Activated CD4-positive, CD25-positive, alpha-beta regulatory T cell treated with anti-CD3 and anti-CD28 coated beads, Interleukin-2, amount 50 U/mL, for 16 hours (primary cell): Measurements from ENCODE around the gene TP73.
"Not testable (repeated sequence)": the region's sequence is repeated elsewhere in the genome, so short reads cannot be mapped to it uniquely, and the experiment has no call there.

ENCODE experiments used
- DNase-seq: peaks from one replicate; pipeline ENCODE4 v3.0.0-alpha.2; 2020; ENCODE audit warnings: low read depth, low spot score

Gene TP73

DNA sequence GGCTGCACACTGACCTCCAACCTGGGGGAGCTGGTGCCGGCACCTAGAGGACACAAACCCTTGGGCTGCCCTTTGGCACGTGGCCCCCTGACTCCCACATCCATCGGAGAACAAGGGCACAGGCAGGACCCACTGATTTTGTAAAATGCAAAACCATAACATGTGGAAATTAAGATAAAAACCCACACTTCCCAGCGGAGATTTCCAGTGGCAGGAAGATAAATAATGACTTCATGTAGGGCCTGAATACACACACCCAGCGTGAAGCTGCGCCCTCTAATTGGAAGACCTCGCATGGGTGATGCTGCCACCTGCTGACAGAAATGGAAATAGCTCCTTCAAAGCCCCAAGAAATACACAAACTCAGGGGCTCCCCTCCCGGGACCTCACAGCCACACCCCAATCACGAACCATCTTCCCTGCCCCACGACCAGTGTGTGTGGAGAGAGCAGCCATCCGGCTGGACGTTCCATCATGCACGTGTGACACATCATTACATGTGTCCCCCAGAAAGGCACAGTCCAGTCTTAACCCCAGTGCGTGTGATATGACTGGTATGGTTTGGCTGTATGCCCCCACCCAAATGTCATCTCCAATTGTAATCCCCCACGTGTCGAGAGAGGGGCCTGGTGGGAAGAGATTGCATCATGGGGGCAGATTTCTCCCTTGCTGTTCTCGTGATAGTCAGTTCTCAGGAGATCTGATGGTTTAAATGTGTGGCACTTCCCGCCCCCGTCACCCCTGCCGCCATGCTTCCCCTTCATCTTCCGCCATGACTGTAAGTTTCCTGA is 33.2 kb upstream of the TP73 start:
- peak; percentile 68 for DNase-seq

DNA sequence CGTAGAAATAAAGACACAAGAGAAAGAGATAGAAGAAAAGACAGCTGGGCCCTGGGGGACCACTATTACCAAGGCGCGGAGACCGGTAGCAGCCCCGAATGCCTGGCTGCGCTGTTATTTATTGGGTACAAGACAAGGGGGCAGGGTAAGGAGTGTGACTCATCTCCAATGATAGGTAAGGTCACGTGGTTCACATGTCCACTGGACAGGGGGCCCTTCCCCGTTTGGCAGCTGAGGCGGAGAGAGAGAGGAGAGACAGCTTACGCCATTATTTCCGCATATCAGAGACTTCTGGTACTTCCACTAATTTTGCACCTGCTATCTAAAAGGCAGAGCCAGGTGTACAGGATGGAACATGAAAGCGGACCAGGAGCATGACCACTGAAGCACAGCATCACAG is 31.6 kb upstream of the TP73 start:
- no peak for DNase-seq

DNA sequence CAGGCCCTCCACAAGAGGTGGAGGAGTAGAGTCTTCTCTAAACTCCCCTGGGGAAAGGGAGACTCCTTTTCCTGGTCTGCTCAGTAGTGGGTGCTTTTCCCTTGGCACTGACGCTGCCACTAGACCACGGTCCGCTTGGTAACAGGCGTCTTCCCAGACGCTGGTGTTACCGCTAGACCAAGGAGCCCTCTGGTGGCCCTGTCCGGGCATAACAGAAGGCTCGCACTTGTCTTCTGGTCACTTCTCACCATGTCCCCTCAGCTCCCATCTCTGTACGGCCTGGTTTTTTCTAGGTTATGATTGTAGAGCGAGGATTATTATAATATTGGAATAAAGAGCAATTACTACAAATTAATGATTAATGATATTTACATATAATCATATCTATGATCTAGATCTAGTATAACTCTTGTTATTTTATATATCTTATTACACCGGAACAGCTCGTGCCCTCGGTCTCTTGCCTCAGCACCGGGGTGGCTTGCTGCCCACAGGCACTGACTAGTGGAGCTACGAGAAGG is 31.1 kb upstream of the TP73 start:
- DNase-seq, result not testable (repeated sequence)

DNA sequence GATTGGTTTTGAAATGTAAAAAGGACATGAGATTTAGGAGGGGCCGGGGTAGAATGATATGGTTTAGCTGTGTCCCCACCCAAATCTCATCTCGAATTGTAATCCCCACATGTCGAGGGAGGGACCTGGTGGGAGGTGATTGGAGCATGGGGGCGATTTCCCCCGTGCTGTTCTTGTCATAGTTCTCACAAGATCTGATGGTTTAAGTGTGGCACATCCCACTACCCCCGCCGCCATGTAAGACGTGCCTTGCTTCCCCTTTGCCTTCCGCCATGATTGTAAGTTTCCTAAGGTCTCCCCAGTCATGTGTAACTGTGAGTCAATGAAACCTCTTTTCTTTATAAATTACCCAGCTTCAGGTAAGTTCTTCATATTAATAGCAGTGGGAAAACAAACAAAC is 30.2 kb upstream of the TP73 start:
- DNase-seq, result not testable (repeated sequence)

DNA sequence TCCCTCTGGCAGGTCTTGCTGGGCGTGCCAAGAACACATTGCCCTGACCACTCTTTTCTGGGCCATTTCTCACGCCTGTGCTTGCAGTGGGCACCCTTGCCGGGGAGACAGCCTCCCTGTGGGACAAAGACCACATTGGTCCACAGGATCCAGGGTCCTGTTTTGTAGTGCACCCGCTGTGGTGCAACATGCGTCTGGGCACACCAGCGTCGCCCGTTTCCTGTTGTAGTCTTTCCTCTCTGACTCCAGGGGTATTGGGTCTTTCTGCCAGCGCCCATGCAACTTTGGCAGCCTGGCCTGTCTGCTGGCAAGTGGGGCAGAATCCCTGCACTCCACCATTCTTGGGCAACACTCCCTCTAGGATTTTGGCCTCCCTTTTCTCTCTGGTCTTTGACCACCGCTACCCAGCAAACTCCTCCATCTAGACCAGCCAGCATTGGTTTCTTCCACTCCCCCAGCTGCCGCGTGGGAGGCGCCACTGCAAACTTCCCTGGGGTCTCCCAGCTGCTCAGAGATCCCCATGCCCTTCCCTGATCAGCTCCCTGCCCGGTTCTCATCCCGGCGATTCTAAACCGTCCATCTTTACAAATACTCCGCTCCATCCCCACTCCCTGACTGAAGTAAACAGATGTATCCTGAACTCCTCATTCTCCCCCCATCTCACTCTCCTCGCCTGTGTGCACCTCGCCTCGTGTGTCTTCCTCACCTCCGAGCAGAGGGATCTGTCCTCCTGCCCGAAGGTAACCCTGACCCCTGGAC is 28.7 kb upstream of the TP73 start:
- no peak for DNase-seq

DNA sequence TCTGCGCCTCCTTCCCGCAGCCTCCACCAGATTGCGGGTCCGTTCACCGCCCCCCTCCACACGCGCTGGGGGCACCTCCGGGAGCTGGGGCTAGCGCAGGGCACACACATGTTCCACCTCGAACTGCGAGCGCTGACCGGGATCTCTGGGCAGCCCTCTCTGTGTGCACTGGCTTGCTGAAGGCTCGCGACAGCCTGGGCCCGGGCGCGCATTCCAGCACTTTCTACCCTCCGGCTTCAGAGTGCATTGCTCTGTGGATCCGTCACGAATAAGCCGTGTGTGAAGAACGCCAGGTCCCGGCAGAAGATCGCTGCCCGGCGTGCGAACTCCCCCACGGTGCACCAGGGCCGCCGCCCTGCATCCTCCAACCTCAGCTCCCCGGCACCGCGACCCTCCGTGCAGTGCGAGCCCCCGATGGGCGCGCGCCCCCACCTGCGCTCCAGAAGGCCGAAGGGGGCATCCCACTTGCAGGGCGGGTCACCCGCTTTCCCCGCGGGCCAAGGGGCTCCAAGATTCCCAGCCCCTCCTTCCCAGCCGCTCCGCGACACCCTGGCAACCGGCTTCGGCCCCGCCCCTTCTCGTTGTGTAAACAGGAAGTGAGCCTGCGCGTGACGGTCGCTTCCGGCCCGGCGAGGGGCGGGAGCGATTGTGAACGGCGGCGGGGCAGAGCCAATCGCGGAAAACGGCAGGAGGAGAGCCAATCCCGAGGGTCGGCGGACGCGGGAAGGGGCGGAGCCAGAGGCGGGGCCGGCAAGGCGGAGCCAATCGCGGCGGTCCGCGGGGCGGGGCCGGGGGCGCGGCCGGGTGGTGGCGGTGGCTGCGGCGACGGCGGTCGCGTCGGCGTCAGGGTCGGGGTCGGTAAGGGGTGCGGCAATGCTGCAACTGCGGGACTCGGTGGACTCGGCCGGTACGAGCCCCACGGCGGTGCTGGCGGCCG is 27.8 kb upstream of the TP73 start, which contains the start of gene TPRG1L:
TPRG1L (plus strand) TSS at position 816 of the 937 bp plus-strand sequence; CDS start at position 874, 58 bp downstream.
- DNase-seq, result peak; percentile 99

DNA sequence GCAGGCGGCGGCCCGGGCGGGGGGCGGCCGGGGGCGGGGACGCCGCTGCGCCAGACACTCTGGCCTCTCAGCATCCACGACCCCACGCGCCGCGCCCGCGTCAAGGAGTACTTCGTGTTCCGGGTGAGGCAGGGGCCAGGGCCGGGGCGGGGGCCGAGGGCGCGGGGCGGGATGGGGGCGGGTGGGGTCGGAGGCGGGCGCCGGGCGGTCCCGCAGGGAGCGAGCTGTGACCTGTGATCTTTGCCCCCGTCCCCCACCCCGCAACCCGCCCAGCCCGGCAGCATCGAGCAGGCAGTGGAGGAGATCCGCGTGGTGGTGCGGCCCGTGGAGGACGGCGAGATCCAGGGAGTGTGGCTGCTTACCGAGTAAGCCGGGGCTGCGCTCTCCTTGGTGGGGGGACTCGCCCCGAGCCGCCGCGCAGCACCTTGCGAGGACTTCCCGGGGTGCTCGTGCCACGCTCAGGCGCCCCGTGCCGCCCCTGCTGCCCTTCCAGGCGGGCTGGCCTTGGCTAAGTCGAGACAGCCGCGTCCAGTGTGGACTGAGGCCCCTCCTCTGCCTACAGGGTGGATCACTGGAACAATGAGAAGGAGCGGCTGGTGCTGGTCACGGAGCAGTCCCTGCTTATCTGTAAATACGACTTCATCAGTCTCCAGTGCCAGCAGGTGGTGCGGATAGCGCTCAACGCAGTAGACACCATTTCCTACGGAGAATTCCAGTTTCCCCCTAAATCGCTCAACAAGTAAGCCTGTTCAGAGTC is 27.0 kb upstream of the TP73 start:
- DNase-seq, result no peak

DNA sequence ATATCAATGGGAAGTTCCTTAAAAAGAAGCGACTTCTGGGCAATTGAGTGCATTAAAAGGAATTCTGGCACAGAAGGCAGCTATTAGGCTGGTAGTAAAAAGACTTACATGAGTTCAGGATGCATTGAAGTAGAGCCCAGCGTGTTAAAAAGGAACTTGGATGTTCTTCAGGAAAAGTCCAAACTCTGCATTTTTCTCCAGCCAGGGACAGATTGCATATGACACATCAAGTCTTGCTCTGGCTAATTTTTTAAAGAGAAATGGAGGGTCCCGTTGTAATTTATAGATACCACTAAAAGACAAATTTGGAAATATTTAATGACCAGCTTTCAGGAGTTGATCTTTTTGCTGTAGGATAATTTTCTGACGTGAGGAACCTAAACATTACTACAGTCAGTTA is 26.3 kb upstream of the TP73 start:
- no peak for DNase-seq

DNA sequence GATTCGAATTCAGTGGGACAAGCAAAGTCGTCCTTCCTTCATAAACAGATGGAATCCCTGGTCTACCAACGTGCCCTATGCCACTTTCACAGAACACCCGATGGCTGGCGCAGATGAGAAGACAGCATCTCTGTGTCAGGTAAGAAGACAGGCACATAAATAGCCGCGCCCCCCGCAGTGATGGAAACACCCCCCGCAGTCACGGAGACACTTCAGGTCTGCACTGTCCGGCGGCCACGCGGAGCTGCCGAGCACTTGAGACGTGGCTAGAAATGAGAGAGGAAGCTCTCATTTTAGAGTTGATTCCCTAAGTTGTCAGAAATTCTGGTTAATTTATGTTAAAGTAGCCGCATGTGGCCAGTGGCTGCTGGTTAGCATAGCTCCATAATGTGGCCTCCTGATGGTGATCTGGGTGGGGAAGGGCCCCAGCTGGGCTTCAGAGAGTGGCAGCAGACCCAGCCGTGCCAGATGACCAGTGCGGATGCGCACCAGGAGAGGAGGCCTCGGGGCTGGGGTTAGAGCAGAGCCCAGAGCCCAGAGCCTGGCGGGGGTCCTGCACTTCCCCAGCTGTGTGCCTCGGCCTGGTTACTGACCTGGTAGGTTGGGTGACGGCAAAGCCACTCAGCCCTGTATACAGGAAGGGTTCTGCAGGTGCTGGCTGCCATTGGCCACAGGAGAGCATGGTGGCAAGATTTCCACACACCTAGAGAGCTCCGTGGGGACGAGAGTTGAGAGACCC is 24.6 kb upstream of the TP73 start:
- no peak for DNase-seq

DNA sequence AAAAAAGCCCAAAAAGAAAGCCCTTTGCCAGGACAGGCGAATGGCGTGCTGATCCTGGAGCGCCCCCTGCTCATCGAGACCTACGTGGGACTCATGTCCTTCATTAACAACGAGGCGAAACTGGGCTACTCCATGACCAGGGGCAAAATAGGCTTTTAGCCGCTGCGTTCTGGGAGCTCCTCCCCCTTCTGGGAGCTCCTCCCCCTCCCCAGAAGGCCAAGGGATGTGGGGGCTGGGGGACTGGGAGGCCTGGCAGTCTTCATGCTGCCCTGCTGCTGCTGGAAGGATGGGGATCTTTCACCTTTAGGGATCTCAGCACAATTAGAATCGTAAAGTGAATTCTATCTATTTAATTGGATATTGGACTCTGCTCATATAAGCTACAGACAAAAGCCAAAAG is 23.9 kb upstream of the TP73 start:
- DNase-seq, result no peak

DNA sequence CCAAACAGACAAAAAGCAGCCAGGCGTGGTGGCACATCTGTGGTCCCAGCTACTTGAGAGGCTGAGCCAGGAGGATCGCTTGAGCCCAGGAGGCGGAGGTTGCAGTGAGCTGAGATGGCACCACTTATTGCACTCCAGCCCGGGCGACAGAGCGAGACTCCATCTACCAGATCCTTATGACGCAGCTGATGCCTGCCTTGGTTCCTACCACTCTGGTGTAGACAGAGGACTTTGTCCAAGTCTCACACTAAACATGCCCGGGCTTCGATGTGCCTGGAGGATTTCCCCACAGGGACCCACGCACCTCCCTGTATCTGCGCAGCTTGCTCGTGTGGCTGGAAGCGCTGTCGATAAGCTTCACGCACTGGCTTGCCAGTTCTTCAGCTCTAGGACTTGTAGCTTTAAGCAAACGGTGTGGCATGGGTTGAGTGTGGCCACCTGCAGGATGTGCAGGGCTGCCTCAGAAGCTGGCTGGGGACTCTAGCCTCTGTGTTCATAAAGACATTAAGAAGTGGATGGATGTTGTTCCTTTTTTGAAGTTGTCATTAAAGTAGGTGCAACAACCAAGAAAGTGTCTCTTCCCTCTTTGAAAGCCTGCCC is 22.7 kb upstream of the TP73 start:
- no peak for DNase-seq

DNA sequence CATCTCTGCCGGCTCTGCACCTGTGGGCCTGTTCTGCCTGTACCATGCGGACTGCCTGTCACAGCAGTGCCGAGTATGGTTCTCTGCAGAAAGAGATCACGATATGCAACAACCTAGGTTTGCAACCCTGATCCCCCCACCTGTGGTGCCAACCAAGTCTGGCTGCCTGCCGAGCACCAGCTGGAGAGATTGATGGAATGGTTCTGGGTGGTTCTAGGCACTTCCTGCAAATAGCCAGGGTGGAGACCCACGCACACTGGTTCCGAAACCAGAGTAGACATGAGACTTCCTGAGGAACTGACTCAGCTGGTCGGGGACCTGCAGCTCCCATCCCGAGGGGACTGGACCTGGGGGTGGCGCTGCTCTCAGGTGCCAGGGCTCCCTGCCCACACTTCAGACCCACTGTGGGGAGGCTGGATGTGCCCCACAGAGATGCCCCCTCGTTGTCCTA is 22.1 kb upstream of the TP73 start:
- no peak for DNase-seq

DNA sequence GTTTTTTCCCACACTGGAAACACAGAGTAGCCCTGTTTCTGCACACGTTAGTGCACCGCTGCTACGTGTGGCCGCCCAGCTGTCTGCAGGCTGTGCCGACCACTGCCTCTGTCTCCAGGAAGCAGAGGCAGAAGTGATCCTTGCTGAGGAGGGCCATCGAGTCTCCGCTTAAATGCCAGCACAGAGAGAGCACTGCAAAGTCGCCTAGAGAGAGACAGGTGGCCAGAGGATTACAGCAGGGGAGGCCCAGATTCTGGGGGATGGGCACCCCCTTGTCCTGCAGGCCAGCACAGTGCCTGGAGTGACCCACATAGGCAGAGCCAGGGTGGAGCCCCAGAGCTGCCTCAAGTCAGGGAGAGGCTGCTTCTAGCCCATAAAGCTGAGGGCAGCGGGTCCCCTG is 21.4 kb upstream of the TP73 start:
- DNase-seq, result no peak

DNA sequence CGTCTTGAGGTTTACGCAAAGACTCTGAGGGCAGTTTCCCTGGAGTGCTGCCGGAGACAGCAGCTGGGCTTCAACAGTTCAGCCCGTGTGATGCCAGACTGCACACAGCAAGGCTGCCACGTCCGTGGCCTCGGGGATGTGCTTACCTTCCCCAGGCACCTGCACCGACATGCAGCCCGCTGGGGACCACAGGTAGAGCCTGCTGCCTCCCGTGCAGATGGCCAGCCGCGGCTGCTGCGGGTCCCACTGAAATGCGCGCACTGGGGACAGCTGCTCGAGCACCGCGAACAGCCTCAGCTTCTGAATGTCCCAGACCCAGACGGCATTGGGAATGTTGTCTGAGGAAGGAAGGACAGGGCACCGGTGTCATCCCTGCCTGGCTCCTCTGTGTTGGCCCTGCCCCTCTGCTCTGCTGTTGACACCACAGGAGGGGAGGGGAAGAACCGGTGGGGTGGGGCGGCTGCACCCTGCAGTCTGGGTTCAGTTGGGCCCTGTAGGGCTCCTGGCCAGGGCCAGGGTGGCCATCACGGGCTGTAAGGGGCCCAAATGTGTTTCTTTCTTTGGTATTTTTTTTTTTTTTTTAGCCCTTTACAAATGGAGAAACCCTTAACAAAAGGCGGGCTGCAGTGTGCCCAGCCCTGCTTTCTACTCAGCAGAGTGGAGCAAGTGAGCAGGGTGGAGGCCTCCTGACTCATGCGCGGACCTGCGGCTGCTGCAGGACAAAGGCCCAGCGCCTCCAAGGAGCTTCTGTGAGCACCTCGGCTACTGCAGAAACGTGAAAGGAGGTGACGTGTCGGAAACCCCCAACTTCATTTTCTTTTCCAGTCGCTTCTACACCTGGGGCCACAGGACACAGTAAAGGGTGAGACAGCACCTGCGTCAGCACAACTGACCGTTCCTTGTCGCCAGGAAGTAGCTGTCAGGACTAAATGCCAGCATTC is 20.7 kb upstream of the TP73 start:
- DNase-seq, result no peak

DNA sequence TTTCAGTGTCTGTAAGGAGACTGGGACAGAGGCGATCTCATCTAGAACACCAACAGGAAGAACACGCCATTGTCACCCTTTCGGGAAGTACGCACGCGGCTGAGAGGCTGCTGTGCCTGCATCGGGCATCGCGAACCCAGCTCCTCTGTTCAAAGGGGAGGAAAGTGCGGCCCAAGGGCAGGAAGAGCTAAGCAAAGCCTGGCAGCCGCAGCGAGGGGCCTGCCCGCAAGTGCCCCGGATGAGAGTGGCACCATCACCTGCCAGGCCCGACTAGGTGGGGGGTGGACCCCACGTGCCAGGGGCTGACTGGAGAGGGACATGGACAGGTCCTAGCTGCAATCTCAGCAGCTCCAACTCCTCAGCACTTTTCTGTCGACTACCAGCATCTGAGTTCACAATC is 20.0 kb upstream of the TP73 start:
- no peak for DNase-seq

DNA sequence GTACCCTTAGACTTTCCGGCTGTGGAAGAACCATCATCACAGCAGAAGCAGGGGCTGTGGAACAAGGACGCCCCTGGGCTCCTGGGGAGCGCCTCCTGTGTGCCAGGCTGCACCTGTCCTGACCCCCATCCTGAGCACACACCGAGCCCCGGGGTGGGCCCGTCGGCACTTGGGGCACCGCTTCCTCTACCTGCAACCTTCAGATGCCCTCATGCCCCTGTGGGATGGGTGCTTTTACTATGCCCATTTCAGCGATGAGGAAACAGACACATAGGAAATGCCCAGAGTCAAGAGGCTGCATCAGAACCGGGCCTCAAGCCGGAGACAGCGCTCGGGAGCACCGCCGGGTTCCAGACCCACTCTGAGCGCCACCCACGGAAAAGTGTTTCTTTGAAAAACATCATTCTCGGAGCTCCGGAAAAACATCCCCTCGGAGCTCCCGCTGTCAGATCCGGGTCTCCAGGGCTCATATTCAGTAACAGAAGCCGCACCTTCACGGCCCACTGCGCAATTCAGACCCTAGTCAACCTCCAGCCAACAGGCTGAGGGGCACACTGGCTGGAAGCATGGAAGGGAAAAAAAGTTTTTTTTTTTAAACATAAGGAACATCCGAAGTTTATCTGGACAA is 19.5 kb upstream of the TP73 start:
- no peak for DNase-seq

DNA sequence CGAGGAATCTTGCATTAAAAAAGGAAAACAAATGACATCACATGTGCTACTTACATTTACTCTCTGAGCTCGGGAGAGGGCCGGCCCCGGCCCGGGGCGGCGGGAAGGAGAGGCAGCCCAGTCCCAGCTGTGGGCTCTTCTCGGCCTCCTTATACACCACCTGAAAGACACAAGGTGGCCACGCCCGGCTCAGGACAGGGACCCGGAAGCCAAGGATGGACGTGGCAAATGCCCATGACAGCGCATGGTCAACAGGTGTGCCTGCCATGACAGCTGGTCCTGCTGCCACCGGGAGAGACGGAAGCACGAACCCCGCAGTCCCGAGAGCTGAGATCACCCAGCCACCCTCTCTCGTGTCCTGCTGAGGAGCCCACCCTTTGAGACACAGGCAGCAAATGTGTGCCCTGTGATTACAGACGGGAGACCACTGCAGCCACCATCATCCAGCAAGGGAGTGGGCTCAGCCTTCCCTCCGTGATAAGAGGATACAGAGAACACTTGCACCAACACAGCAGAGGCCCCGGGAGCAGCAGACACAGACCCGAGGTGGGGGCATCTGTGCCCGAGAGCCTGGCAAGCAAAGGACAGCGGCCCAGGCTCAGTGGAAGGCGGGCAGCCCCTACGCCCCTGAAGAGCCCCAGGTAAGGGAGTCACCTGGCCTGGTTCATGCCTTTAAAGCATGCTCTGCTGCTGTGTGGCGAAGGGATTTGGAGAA is 18.8 kb upstream of the TP73 start:
- no peak for DNase-seq
